NCI-H2227 (cell line): ENCODE results near the gene ADNP.

Source experiments
- DNase-seq: peaks from one replicate; lab custom pipeline; 2025; ENCODE audit not compliant: unreplicated experiment; lab: John Stamatoyannopoulos, UW

ADNP gene

DNA sequence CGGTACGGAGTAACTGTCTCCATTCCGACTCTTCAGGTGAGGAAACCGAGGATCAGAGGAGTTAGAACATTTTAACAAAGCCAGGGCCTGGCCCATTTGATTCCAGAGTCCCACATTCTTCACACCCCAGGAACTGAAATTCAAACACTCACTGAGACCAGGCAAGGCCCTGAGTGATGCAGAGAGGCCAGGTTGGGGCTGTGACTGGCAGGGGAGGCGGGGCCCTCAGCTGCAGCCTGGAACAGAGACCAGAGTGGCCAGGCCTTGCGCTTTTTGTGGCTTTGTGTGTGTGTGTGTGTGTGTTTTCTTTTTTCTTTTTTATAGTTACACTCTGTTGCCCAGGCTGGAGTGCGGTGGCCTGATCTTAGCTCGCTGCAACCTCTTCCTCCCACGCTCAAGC, 79.2 kb downstream of the ADNP start:
- no peak for DNase-seq

DNA sequence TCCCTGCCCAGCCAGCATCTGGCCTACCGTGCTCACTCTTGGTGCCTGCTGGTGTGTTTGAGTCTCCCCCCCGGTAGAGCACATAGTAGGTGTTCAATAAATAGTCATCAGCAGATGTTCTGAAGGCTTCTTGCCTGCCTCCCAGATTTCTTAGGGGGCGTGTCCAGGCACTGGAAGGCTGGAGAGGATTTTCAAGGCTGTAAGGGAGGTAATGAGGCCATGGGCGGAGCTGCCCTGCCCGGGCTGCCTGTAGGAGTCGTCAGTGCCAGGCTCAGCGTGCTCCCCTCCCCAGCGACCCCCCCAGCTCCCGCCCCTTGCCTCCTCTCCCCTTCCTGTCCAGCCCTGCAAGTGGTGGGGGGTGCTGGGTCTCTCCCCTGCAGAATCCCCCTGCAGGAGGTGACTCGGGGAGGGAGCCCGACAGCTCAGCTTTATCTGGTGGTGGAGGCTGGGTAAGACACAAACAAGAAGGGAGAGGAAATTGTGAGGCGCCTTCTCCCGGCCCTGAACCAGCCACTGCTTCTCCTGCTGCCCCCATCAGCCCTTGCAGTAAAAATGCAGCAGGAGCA, 80.4 kb downstream of the ADNP start:
- DNase-seq = peak; percentile 28

DNA sequence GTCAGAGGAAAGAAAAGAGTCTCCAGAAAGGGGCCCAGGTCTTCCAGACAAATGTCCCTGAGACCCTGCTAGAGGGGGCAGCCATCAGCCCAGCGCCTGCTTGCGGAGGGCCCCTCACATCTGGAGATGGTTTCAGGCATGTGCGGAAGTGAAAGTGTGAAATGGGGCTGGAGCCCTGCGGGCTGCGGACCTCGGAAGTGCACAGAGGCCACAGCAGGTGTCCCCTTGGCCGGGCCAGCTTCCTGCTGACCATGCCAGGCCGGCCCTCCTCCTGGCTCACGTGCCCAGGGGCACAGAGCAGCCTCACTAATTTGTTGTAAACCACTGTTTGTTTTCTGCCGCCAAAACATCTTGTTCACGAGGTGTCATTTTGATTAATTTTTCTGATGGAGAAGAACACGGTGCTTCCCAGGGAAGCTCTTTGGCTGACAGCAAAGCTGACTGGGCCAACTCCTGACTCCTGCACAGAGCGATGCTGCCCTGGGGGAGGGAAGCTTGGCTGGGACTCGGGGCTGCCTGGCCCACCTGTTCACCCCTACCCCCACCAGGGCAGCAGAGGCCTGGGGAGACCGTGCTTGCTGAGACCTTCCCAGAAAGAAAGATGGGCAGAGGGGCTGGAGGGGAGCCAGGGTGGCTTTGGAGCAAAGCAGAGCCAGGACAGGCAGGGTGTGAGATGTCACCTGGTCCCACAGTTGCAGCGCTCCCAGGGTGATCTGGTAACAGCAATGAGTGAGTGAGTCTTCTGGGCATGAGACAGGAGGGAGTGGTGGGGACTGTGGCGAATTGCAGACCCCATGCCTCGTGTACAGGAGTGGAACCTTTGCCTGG, 82.2 kb downstream of the ADNP start:
- DNase-seq = no peak

DNA sequence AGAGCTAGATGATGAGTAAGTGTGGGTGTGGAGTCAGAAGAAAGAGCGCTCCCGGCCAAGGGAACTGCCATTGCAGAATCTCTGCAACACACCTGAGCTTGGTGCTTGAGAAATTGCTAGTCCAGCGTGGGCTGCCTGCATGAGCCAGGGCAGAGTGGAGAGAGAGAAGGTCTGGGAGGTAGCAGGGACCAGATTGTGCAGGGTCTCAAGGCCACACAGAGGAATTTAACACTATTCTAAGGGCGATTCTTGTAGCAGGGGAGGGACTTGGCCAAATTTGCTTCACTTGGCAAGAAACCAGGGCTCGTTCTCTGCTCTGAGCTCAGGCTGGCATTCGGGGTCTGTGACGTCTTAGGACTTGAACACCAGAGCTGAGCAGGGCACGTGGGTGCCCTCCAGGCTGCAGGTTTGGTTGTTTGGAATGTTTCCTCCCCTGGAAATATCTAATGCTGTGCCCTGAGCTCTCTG, 82.9 kb downstream of the ADNP start:
- no peak for DNase-seq

DNA sequence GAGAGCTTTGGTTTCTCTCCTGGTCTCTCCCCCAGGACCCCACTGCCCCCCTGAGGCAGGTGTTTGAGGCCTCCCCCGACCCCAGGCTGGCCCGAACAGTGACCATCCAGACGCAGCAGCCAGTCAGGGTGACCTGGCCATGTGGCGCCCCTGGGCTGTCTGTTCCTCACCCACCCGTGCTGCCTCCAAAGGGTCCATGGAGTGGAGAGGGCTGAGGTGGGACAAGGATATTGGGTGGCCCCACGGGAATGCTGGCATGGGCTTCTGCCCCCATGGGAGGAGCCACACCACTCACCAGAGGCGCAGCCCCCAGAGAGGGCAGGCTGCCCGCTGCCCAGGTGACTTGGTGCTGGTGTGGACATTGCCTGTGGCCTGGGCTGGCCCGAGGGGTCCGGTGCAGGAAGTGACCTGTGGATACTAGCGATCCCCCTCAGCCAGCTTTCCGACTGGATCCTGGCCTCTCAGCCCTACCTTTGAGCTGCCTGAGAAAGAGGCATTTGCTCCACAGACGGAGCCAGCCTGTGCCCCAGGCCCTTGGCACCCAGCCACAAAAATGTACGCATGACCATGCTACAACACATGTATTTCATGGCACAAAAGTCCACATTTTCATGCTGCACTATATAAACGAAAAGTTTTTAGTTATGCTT, 85.5 kb downstream of the ADNP start:
- no peak for DNase-seq

DNA sequence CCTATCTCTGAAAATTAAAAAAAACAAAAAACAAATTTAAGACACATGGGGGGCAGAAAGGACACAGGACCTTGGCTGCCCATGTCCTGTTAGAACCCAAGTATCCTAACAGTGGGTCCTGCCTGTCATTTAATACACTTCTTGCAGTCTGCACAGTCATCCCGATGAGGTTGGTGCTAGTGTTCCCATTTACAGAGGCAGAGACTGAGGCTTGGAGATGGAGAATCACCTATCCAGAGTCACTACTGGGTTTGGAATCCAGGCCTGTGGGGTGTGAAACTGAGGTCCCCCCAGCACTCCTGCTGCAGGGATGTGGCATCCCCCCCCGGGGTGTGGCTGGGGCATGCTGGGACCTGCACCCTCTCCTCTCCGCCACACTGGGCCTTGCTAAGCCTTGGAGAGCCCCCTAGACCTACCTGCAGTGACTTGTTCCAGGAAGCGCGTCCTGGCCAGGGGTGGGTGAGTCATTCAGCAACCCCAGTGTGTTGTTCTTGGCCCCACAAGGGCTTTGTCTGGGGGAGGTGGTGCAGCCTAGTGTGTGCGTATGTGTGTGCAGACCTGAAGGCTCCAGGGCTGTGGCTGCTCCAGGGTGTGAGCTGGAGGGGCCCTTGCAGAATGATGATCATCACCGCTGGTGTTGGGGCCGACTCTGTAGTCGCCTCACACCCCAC, 86.7 kb downstream of the ADNP start:
- DNase-seq = no peak

DNA sequence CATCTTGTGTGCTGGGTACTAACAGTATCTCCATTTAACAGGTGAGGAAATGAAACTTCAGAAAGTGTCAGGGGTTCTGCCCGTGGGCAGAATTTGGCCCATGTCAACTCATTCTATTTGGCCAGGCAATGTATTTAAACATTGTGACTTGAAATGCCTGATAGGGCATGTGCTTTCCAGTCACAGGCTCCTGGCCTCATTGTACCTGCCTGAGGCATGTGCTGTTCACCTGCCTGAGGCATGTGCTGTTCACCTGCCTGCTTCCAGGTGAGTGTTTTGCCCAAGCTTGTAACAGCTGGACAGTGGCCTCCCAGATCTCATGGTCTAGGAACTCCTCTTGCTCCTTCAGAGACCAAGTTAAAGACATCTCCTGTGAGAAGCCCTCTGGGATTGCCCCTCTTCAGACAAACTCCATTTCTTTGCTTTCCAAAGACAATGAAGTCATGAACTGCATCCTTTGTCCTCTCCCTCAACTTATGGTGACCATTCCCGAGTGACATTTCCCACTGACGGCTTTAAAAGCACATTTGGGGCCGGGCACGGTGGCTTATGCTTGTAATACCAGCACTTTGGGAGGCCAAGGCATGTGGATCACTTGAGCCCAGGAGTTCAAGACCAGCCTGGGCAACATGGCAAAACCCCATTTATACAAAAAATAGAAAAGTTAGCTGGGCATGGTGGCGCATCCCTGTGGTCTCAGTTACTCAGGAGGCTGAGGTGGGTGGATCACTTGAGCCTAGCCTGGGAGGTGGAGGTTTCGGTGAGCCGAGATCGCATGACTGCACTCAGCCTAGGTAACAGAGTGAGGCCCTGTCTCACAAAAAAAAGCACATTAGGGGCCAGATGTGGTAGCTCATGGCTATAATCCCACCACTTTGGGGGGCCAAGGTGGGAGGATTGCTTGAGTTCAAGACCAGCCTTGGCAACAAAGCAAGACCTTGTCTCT, 87.6 kb downstream of the ADNP start:
- no peak for DNase-seq

DNA sequence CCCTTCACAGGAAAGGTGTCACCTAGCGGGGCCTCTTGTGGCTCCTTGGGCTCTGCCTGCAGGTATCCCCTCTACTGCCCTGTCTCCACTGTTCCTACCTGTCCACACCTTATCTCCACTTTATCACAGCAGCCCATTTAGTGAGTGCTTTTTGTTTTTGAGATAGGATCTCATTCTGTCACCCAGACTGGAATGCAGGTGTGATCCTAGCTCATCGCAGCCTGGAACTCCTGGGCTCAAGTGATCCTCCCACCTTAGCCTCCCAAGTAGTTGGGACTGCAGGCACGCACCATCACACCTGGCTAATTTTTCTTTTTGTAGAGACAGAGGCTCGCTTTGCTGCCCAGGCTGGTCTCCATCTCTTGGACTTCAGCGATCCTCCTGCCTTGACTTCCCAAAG, 88.4 kb downstream of the ADNP start:
- DNase-seq = no peak
